HEK293 (cell line): ENCODE results near the gene SUN3.

Source experiments
- CTCF ChIP-seq: fragments of 450-650 bp; formaldehyde crosslinking; IDR thresholded peaks from 2 replicates; pipeline ENCODE4 v1.5.1; 2016; ENCODE audit warnings: missing biosample characterization, missing genetic modification characterization
- TCF7L2 ChIP-seq: IDR thresholded peaks from 2 replicates; pipeline ENCODE4 v1.6.1; 2011; ENCODE audit warnings: low read depth, mild to moderate bottlenecking, inconsistent platforms, low read length, moderate library complexity, borderline replicate concordance

GRCh38 chr7:48052748-48053147 is 23.8 kb upstream of the SUN3 start:
- TF ChIP-seq CTCF (tag by site-specific recombination) (no peak), TCF7L2 (no peak)
